Nephron (organoid): ENCODE results near the gene PDILT.

Experiments used
- H3K27ac Mint-ChIP-seq, 3 experiments: 2 replicates each; pipeline ENCODE4 v1.8.0; 2020; ENCODE audit warnings: mixed read lengths in 3 of 3, mild to moderate bottlenecking in 2 of 3, moderate library complexity in 1 of 3
- H3K27me3 Mint-ChIP-seq: 2 replicates; pipeline ENCODE4 v1.8.0; 2021; ENCODE audit warnings: low read depth, mild to moderate bottlenecking, moderate library complexity, mixed read lengths
- H3K36me3 Mint-ChIP-seq: 2 replicates; pipeline ENCODE4 v1.8.0; 2020; ENCODE audit warnings: low read depth, mixed read lengths
- H3K4me1 Mint-ChIP-seq: 2 replicates; pipeline ENCODE4 v1.8.0; 2020; ENCODE audit warnings: mixed read lengths
- H3K4me3 Mint-ChIP-seq, 3 experiments: 2 replicates each; pipeline ENCODE4 v1.8.0; 2020; ENCODE audit warnings: mild to moderate bottlenecking in 3 of 3, mixed read lengths in 3 of 3, moderate library complexity in 2 of 3
- H3K9me3 Mint-ChIP-seq: 2 replicates; pipeline ENCODE4 v1.8.0; 2020; ENCODE audit warnings: mixed read lengths
- TF ChIP-seq, protein P1 (sequence below), 3 experiments: fragments of 200-600 bp; sonication (generic); IDR thresholded peaks; one replicate each; pipeline ENCODE4 v1.5.0; 2021; ENCODE audit warnings: antibody characterized with exemption in 3 of 3; ENCODE audit not compliant: unreplicated experiment in 3 of 3

The PDILT gene

DNA sequence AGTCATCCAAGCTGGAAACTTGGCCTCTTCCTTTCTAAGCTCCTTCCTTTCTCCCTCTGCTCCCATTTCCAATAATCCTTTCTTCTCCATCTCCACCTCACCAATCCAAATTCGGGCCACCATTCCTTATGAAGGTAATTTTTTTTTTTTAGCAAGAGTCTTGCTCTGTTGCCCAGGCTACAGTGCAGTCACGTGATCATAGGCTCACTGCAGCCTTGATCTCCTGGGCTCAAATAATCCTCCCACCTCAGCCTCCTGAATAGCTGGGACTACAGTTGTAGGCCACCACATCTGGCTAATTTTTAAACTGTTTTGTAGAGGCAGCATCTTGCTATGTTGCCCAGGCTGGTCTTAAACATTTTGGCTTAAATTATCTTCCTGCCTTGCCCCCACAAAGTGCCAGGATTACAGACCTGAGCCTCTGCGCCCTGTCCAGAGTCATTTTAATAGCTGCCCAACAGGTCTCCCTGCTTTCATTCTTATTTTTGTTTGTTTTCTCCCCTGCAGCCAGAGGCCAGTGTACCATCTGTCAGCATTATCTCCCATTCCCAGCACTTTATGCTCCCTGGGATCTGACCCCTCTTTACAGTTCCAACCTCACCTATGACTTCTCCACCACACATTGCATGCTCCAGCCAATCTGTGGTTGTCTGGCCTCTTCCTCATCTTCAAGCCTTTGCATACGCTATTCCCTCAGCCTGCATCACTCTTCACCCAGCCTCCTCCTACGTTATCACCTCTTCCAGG lies 75.0 kb downstream of the PDILT start:
- no peak overlapping the region for H3K27ac Mint-ChIP-seq
- no peaks in the 10 kb centered on the region for H3K9me3 Mint-ChIP-seq
- peaks cover 16% of the 10 kb centered on the region for H3K27me3 Mint-ChIP-seq
- no peaks in the 10 kb centered on the region for H3K36me3 Mint-ChIP-seq
- no peak overlapping the region for H3K4me3 Mint-ChIP-seq
- no peaks in the 10 kb centered on the region for H3K4me1 Mint-ChIP-seq
- TF ChIP-seq, protein P1, sequence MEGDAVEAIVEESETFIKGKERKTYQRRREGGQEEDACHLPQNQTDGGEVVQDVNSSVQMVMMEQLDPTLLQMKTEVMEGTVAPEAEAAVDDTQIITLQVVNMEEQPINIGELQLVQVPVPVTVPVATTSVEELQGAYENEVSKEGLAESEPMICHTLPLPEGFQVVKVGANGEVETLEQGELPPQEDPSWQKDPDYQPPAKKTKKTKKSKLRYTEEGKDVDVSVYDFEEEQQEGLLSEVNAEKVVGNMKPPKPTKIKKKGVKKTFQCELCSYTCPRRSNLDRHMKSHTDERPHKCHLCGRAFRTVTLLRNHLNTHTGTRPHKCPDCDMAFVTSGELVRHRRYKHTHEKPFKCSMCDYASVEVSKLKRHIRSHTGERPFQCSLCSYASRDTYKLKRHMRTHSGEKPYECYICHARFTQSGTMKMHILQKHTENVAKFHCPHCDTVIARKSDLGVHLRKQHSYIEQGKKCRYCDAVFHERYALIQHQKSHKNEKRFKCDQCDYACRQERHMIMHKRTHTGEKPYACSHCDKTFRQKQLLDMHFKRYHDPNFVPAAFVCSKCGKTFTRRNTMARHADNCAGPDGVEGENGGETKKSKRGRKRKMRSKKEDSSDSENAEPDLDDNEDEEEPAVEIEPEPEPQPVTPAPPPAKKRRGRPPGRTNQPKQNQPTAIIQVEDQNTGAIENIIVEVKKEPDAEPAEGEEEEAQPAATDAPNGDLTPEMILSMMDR (IDR thresholded peaks at IDR 0.05; ENCODE audit: unreplicated experiment in 3 of 3): no peak

DNA sequence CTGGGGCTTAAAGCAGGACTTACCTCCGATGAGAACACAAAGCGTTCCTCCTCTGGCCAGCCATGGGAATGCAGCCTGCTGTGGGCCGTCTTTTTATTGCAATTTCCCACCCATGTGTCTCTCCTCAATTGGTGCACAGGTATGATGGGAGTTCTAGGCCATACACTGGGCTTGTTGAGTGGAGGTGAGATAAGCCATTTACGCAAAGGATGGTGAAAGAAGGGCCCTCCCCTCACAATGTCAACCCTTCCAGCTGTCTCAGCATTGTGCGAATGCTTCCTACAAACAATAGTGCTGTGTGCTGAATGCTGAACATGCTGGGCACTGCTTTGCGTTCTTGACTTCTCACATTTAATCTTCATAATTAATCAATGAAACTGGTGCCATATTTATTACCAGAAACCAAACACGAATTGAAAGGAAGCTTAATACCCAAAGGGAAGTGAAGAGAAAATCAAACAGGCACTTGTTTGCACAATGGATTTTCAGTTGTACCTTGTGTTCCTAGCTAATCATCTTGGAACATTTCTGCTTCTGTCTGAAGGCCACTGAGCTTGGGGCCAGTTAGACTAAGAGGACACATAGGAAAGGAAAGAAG lies 77.0 kb downstream of the PDILT start, which contains the start of gene GP2:
Gene GP2 (minus strand): TSS at position 70 of the 598 bp plus-strand sequence. CDS start 1,082 bp downstream, outside the sequence.
- Mint-ChIP-seq H3K36me3 (no peaks in the 10 kb centered on the region), H3K9me3 (no peaks in the 10 kb centered on the region), H3K4me1 (no peaks in the 10 kb centered on the region), H3K4me3 (no peak within 1 kb of the TSS), H3K27me3 (peaks cover 16% of the 10 kb centered on the region), H3K27ac (no peak within 1 kb of the TSS)
- TF ChIP-seq, protein P1 (IDR thresholded peaks at IDR 0.05; ENCODE audit: unreplicated experiment in 3 of 3): no peak

DNA sequence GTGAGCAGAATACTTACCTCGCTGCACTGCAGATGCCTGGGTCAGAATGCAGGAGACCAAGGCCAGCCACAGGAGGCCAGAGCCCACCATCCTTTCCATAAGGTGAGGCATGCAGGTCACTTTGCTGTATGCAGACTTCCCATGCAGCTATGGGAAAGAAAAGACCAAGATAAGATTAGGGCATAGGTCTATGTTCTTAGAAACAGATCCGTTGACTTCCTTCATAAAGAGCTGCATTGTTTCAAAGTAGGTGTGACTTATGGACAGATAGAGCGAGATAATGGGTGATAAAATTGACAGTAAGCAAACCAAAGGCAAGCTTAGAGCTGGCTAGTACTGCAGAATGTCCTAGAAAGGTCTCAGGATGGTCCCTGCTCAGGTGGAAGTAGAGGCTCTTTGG lies 78.2 kb downstream of the PDILT start:
- Mint-ChIP-seq H3K9me3 (no peaks in the 10 kb centered on the region), H3K4me1 (no peaks in the 10 kb centered on the region), H3K27ac (no peak overlapping the region), H3K4me3 (no peak overlapping the region), H3K36me3 (no peaks in the 10 kb centered on the region), H3K27me3 (peaks cover 16% of the 10 kb centered on the region)
- TF ChIP-seq, protein P1 (IDR thresholded peaks at IDR 0.05; ENCODE audit: unreplicated experiment in 3 of 3): no peak

DNA sequence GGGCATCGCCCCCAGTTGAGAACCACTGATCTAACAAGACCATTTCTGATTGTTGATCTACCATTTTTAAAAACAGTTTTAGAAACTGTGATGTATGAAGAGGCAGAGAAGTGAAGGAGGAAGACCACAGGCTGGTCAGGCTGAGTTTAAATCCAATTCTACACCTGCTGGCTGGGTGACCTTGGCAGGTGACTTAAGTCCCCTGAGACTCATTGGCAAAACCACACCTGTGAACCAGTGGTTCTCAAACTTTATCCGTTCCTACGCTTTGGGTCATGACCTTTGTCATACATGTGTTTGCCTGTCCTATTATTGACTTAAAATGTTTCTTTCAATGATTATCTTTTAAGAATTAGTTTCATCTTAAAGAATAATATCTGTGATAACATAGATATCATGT lies 79.5 kb downstream of the PDILT start:
- no peaks in the 10 kb centered on the region for H3K4me1 Mint-ChIP-seq
- H3K9me3 Mint-ChIP-seq: no peaks in the 10 kb centered on the region
- H3K27ac Mint-ChIP-seq: no peak overlapping the region
- H3K36me3 Mint-ChIP-seq: no peaks in the 10 kb centered on the region
- TF ChIP-seq, protein P1 (IDR thresholded peaks at IDR 0.05; ENCODE audit: unreplicated experiment in 3 of 3): no peak
- no peak overlapping the region for H3K4me3 Mint-ChIP-seq
- H3K27me3 Mint-ChIP-seq: peaks cover 14% of the 10 kb centered on the region

DNA sequence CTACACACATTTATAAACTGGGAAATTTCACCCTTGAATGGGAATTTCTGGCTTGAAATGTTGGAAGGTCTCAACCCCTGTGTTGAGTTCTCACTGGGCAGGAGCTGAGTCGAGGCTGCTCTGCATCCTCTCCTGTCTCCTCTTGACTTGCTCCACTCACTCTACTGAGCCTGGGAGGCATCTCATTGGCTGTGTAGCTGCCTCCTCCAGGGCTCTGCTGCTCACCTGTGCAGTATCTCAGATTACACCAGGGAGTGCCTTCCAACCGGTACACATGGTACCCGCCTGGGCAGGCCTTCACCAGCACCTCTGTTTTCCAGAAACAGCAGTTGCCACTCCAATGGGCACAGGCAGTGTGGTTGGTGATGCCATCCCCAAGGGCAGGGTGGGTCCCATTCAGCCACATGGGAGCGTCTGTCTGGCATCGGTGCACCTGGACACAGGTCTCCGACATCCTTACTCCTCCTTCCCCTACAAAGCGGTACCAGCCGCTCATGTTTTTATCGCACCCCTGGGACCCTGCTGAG lies 80.9 kb downstream of the PDILT start:
- Mint-ChIP-seq H3K27me3 (peaks cover 7% of the 10 kb centered on the region), H3K27ac (no peak overlapping the region), H3K4me3 (no peak overlapping the region), H3K4me1 (no peaks in the 10 kb centered on the region), H3K36me3 (no peaks in the 10 kb centered on the region), H3K9me3 (no peaks in the 10 kb centered on the region)
- TF ChIP-seq, protein P1 (IDR thresholded peaks at IDR 0.05; ENCODE audit: unreplicated experiment in 3 of 3): no peak
